ENCODE measurements around the gene FAM76A.
"Not testable (repeated sequence)": the region's sequence is repeated elsewhere in the genome, so short reads cannot be mapped to it uniquely, and the experiment has no call there.

The FAM76A gene

DNA sequence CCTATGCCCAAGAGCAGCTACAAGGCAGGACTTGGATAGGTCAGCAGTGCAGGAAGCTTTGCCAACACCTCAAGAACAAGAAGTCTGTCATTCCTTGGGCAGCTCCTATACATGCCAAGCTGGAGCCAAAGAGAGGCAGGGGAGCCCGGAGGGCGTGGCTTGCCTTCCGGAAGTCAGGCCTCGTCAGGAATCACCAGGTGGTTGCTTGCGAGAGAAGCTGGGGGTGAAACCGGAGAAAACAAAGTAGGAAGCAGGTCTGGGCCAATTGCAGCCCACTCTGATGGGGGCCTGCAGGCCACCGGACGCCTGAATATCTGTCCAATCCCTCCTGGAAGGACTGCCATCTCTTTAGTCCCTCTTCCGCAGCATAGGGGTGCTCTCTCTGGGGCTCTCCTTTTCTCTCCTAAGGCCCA, 794 bp upstream of the FAM76A start:
- DNase-seq (ENCODE audit: low read depth), result no peak

- DNase-seq (ENCODE audit: low read depth), result no peak
Measured at GRCh38 chr1:27726173-27727044, 648 bp downstream of the FAM76A start.

- DNase-seq (ENCODE audit: low read depth), result no peak
Measured at GRCh38 chr1:27727126-27727525, 1.4 kb downstream of the FAM76A start.

- no peak for DNase-seq (ENCODE audit: low read depth)
Measured at GRCh38 chr1:27736252-27736651, 10.5 kb downstream of the FAM76A start.

DNA sequence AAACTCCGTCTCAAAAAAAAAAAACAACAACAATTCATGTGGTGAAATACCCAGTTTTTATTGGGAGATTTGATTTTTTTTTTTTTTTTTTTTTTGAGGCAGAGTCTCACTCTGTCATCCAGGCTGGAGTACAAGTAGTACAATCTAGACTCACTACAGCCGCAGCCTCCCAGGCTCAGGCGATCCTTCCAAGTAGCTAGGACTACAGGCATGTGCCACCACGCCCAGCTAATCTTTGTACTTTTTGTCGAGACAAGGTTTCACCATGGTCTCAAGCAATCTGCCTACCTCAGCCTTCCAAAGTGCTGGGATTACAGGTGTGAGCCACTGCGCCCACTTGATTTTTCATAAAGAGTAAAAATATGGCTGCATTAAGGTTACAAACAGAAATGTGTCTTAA, 15.4 kb downstream of the FAM76A start:
- DNase-seq (ENCODE audit: low read depth), result no peak

GRCh38 chr1:27744556-27744955, 18.8 kb downstream of the FAM76A start:
- DNase-seq (ENCODE audit: low read depth), result no peak

DNA sequence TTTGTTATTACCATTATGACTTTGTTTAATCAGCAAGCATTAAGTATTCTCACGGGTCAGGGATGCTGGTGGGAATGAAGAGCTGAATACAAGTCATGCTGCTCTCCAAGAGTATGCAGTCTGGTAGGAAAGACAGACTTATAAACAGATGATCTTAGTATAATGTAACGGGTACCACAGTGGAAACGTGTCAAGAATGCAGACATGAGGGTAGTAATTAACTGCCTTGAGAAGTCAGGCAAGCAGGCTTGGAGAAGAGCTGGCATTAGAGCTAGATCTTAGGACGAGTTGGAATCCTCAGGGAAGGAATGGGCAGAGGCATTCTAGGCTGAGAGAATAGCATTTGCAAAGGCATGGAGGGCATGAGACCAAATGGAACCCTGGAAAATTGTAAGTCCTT, 19.7 kb downstream of the FAM76A start:
- DNase-seq (ENCODE audit: low read depth), result no peak

DNA sequence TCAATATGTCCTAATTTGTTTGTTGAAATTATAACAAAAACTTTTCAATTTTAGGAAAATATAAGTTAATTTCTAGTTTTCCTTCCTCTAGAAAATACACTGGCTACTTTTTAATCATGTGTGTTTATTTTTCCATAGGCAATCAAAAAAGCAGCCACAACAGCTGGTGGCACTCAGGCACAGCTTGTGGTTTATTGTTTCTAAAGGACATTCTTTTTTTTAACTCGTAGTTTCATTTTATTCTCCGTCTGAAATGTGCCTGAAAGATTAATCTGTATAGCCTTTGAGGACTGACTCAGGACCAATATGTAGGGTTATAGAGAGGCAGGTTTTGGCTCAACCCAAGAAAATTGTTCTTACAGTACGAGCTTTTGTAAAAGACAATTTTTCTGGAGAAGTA, 26.6 kb downstream of the FAM76A start:
- no peak for DNase-seq (ENCODE audit: low read depth)

- no peak for DNase-seq (ENCODE audit: low read depth)
Measured at GRCh38 chr1:27755286-27755685, 29.5 kb downstream of the FAM76A start.

DNA sequence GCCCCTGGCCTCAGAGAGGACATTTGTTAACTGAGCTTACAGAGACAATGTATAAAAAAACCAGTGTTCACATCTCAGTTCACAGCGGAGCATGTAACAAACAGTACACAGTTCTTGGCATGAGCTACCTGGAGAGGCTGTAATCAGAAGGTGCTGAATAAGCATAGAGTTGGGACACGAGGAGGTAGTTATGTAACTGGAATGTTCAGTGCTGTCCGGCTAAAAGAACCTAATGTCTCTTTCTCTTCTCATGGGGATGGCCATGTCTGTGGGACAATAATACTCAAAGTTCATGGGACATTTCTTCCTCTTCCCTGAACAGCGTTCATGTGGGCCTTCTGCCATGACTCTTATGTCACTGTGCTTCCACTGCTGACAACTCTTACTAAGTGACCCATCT, 30.1 kb downstream of the FAM76A start:
- no peak for DNase-seq (ENCODE audit: low read depth)

GRCh38 chr1:27759236-27759635, 33.5 kb downstream of the FAM76A start:
- no peak for DNase-seq (ENCODE audit: low read depth)

DNA sequence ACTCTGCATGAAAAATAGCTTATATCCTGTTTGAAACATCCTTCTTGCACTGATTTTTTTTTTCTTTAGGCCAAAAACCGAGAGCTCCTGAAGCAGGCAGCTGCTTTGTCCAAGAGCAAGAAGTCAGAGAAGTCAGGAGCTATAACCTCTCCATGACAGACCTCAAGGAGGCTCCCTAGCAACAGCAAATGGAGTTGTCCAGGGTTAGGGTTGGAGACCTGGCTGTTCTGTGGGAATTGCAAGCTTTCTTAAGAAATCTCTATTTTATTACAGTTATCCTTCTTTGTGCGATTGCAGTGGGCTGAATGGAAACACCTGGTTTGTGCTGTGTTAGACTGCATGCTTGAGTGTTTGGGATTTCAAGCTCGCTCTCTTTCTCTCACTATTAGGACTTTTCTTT, 34.7 kb downstream of the FAM76A start:
- DNase-seq (ENCODE audit: low read depth), result no peak

GRCh38 chr1:27762033-27762432, 36.3 kb downstream of the FAM76A start:
- DNase-seq (ENCODE audit: low read depth), result no peak

- DNase-seq (ENCODE audit: low read depth), result no peak
Measured at GRCh38 chr1:27763358-27763757, 37.6 kb downstream of the FAM76A start.

- no peak for DNase-seq (ENCODE audit: low read depth)
Measured at GRCh38 chr1:27770293-27770830, 44.6 kb downstream of the FAM76A start.

GRCh38 chr1:27772036-27772931, 46.5 kb downstream of the FAM76A start:
- DNase-seq (ENCODE audit: low read depth), result no peak

DNA sequence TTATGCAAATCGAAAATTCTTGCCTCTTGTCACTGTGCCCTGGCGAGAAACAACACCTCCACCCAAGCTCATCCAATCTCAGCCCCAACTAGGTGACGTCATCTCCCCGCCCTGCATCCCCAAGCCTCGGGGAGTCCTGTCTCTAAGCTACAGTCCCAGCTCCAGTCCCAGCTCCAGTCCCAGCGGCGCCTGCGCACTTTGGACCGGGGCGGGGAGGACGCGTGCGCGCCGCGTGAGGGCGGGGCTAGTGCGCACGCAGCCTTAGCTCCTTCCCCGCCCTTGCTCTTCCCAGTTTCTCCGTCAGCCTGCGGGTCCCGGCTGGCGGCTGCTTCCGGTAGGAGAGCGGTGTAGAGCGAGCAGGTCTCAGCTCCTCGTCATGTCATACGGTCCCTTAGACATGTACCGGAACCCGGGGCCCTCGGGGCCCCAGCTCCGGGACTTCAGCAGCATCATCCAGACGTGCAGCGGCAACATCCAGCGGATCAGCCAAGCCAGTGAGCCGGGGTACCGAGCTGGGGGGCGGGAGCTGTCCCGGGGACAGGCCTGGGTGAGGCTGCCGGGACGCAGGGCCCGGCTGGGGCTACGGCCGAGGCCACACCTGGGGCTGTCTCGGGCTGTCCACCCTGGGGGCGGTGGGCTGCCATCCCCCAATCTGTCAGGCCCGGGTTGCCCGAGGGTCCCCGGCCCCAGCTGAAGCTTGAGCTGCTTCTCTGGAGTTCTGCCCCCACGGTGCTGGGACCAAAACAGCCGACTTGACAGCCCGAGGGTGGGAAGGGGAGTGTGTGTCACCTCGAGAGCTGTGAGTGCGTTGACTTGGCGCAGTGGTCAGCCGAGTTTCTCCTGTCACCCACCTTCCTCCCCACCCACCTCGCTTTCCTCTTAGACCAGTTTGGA, 47.4 kb downstream of the FAM76A start, which contains the start of gene STX12:
Gene STX12, plus strand, starts transcription at position 288 of the 894 bp plus-strand sequence. Its CDS starts 89 bp downstream, at position 377.
- DNase-seq (ENCODE audit: low read depth), result peak; percentile 99

- no peak for DNase-seq (ENCODE audit: low read depth)
Measured at GRCh38 chr1:27773826-27774445, 48.2 kb downstream of the FAM76A start.

- DNase-seq (ENCODE audit: low read depth), result no peak
Measured at GRCh38 chr1:27774654-27775053, 48.9 kb downstream of the FAM76A start.

DNA sequence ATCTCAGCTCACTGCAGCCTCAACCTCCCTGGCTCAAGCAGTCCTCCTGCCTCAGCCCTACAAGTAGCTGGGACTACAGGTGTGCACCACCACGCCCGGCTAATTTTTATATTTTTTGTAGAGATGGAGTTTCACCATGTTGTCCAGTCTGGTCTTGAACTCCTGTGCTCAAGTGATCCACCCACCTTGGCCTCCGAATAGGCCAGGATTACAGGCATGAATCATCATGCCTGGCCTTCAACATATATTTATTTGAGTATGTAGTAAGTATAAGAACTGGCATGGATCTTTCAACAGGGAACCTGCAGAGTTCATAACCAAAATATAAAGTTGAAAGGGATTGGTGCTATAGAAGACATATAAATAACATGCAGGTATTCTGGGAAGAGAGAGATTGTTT, 49.6 kb downstream of the FAM76A start:
- not testable (repeated sequence) for DNase-seq (ENCODE audit: low read depth)

GRCh38 chr1:27776276-27776675, 50.5 kb downstream of the FAM76A start:
- not testable (repeated sequence) for DNase-seq (ENCODE audit: low read depth)

All from T-helper 22 cell (primary cell).